Uterus (tissue), 2 donors: ENCODE measurements around the gene ABLIM2.

Experiments used
- CTCF ChIP-seq, 4 experiments: fragments of 200-600 bp in 2 of 4; fragments of 450-650 bp in 2 of 4; sonication (generic) in 2 of 4; IDR thresholded peaks; one replicate each; pipeline ENCODE4 v1.5.1; 2016 to 2019; ENCODE audit warnings: antibody characterized with exemption in 4 of 4, mild to moderate bottlenecking in 2 of 4, moderate library complexity in 1 of 4
- POLR2A ChIP-seq, 2 donors: fragments of 450-650 bp; IDR thresholded peaks; one replicate each; pipeline ENCODE4 v1.6.1; 2016; ENCODE audit warnings: antibody characterized with exemption in 2 of 2, mild to moderate bottlenecking in 1 of 2, moderate library complexity in 1 of 2

- no peak for TF ChIP-seq CTCF (IDR thresholded peaks at IDR 0.05)
- TF ChIP-seq POLR2A (IDR thresholded peaks at IDR 0.05), result no peak
These were observed 77.9 kb downstream of the ABLIM2 start for GRCh38 chr4:8080754-8081065.
